Measurements from ENCODE around the gene KCTD21. TPM values are rescaled to one million over a fixed set of nuclear protein-coding genes. Genes with fewer than 3 reads are reported as not detected.
"Not testable (repeated sequence)": the region's sequence is repeated elsewhere in the genome, so short reads cannot be mapped to it uniquely, and the experiment has no call there.

Gene KCTD21
- total RNA-seq, 1 donor from 2014 or later = 30.7 TPM

DNA sequence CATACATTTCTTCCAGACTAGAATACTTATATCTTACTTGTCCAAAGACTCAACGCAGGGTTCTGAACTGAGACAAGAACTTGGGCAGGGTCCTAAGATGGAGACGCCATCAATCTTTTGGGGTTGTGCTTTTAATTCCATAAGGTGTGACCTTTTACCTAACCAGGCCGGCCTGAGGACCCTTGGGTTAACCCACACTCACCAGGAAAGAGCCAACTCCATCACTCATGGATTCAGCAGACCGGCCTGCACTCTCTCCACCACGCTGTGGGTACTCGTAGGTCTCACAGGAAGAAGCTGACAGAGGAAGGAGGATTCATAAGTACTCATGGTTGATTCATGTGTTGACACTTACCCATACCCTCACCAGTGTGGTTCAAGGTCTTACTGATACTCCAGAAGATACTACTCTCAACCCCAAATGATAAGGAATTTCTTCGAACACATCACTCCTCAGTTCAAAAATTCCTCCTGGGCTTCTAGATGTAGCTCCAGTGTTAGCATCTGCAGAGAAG lies 36.5 kb upstream of the KCTD21 start:
- no peak for DNase-seq (ENCODE audit: low spot score in 2 of 2)
- Histone ChIP-seq H3K4me1 (peaks cover 0 to 2% of the 10 kb centered on the region in 2 donors), H3K36me3 (peaks cover 65 to 70% of the 10 kb centered on the region in 2 donors), H3K4me3 (no peak overlapping the region), H3K27ac (no peak overlapping the region), H3K9me3 (no peaks in the 10 kb centered on the region), H3K27me3 (no peaks in the 10 kb centered on the region)
- no peak for TF ChIP-seq CTCF (IDR thresholded peaks at IDR 0.05)
- intact Hi-C loops (cut with DNase I) = loop anchor here (5.0 kb wide), 1 partner anchor 337 kb away; no protein-coding TSS in a partner anchor

GRCh38 chr11:78224506-78224905 lies 36.1 kb upstream of the KCTD21 start:
- H3K4me1 ChIP-seq = no peaks in the 10 kb centered on the region
- H3K36me3 ChIP-seq = peaks cover 70 to 75% of the 10 kb centered on the region in 2 donors
- no peaks in the 10 kb centered on the region for H3K9me3 ChIP-seq
- H3K27ac ChIP-seq = no peak overlapping the region
- peak in 1 of 2 donors; percentile 43 for DNase-seq (ENCODE audit: low spot score in 2 of 2)
- no peaks in the 10 kb centered on the region for H3K27me3 ChIP-seq
- H3K4me3 ChIP-seq = no peak overlapping the region
- TF ChIP-seq CTCF (IDR thresholded peaks at IDR 0.05) = no peak
- intact Hi-C loops (cut with DNase I) = no loop called here

DNA sequence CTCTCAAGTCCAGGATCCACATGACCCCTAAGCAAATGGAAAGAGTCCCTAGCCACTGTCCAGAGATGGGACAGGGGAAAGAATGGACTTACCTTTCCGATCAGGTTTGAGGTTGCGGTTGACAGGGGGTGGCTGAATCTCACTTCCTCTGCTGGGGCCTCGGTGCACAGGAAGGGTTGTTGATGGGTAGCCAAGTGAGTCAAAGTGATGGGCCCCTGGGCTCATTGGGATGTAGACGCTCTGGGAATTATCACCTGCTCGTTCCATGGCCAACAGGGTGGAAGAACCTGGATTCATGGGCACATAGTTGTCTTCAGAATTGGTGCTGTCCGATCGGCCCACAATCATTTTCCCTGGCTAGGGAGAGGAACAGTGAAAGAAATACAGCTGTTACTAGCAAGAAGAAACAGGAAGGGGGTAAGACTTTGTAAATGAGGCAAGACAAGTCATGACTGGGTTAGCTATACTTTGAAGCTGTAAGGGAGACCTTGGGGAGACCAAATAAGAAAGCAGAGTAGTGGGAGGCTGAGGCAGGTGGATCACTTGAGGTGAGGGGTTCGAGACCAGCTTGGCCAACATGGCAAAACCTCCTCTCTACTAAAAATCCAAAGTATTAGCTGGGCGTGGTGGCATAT lies 35.0 kb upstream of the KCTD21 start:
- H3K36me3 ChIP-seq = peaks cover 81 to 85% of the 10 kb centered on the region in 2 donors
- no peak overlapping the region for H3K4me3 ChIP-seq
- intact Hi-C loops (cut with DNase I) = no loop called here
- peak overlapping the region in 1 of 2 donors; percentile 7 for H3K27ac ChIP-seq
- TF ChIP-seq CTCF (IDR thresholded peaks at IDR 0.05) = no peak
- H3K4me1 ChIP-seq = no peaks in the 10 kb centered on the region
- H3K27me3 ChIP-seq = no peaks in the 10 kb centered on the region
- no peaks in the 10 kb centered on the region for H3K9me3 ChIP-seq
- peak in 1 of 2 donors; percentile 39 for DNase-seq (ENCODE audit: low spot score in 2 of 2)

DNA sequence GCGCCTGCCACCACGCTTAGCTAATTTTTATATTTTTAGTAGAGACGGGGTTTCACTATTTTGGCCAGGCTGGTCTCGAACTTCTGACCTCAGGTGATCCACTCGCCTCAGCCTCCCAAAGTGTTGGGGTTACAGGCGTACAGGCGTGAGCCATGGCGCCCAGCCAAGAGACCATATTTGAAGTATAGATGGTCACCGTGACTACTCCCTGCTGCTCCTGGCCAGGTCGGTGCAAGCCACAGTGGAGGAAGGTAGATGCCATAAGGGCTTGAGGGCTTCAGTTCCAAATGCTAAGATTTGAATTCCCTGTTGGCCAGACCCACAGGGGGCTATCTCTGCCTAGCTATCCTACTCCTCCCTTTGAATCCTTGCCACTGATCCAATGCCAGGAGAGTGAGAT lies 34.3 kb upstream of the KCTD21 start:
- peaks cover 88 to 92% of the 10 kb centered on the region in 2 donors for H3K36me3 ChIP-seq
- H3K4me1 ChIP-seq; H3K4me3 ChIP-seq; intact Hi-C loops (cut with DNase I); H3K27me3 ChIP-seq; H3K9me3 ChIP-seq; H3K27ac ChIP-seq: not testable (repeated sequence)
- peak in 1 of 2 donors; percentile 63 for DNase-seq (ENCODE audit: low spot score in 2 of 2)

- no peaks in the 10 kb centered on the region for H3K9me3 ChIP-seq
- intact Hi-C loops (cut with DNase I) = no loop called here
- H3K27ac ChIP-seq = peak overlapping the region in 1 of 2 donors; percentile 33
- H3K36me3 ChIP-seq = peaks cover 92% of the 10 kb centered on the region in 2 donors
- H3K4me1 ChIP-seq = no peaks in the 10 kb centered on the region
- H3K27me3 ChIP-seq = no peaks in the 10 kb centered on the region
- no peak overlapping the region for H3K4me3 ChIP-seq
- no peak for TF ChIP-seq CTCF (IDR thresholded peaks at IDR 0.05)
- peak in 1 of 2 donors; percentile 54 for DNase-seq (ENCODE audit: low spot score in 2 of 2)
Measured at GRCh38 chr11:78221396-78222315, 33.2 kb upstream of the KCTD21 start.
